Loucy (cell line): ENCODE results near the gene TEX52.

Source experiments
- H2AFZ ChIP-seq: fragments of 200-600 bp; sonication (generic); 2 replicates; pipeline ENCODE4 v1.6.0; 2016; ENCODE audit warnings: antibody characterized with exemption, mild to moderate bottlenecking, low read length, moderate library complexity
- H3F3A ChIP-seq: fragments of 200-600 bp; 2 replicates; pipeline ENCODE4 v1.6.0; 2016; ENCODE audit warnings: antibody characterized with exemption, low read depth, mild to moderate bottlenecking
- H3K27me3 ChIP-seq: fragments of 200-600 bp; sonication (generic); 2 replicates; pipeline ENCODE4 v1.6.1; 2014; ENCODE audit warnings: low read length, mild to moderate bottlenecking; ENCODE audit not compliant: insufficient read depth, poor library complexity, severe bottlenecking
- H3K36me3 ChIP-seq: fragments of 200-600 bp; sonication (generic); 2 replicates; pipeline ENCODE4 v1.6.1; 2016; ENCODE audit warnings: low read length; ENCODE audit not compliant: insufficient read depth
- H3K4me1 ChIP-seq: fragments of 200-600 bp; sonication (generic); 2 replicates; pipeline ENCODE4 v1.5.1; 2014; ENCODE audit warnings: low read length, mild to moderate bottlenecking; ENCODE audit not compliant: insufficient read depth, poor library complexity, severe bottlenecking
- H3K4me2 ChIP-seq: fragments of 200-600 bp; sonication (generic); 2 replicates; pipeline ENCODE4 v1.6.0; 2014; ENCODE audit warnings: antibody characterized with exemption, low read length, low read depth, mild to moderate bottlenecking; ENCODE audit not compliant: poor library complexity, severe bottlenecking
- H3K4me3 ChIP-seq: fragments of 200-600 bp; sonication (generic); 2 replicates; pipeline ENCODE4 v1.5.1; 2014; ENCODE audit warnings: low read length, mild to moderate bottlenecking, mixed read lengths; ENCODE audit not compliant: poor library complexity, severe bottlenecking
- H3K79me2 ChIP-seq: fragments of 200-600 bp; sonication (generic); 2 replicates; pipeline ENCODE4 v1.6.1; 2014; ENCODE audit warnings: low read length; ENCODE audit not compliant: insufficient read depth
- H3K9ac ChIP-seq: fragments of 200-600 bp; sonication (generic); 2 replicates; pipeline ENCODE4 v1.6.0; 2014; ENCODE audit warnings: mild to moderate bottlenecking, low read depth, low read length, moderate library complexity; ENCODE audit not compliant: poor library complexity, severe bottlenecking
- H3K9me2 ChIP-seq: fragments of 200-600 bp; sonication (generic); replicated peaks from 2 replicates; pipeline ENCODE4 v1.6.1; 2016; ENCODE audit warnings: low read depth, low read length, mixed read lengths
- H3K9me3 ChIP-seq: fragments of 200-600 bp; sonication (generic); 2 replicates; pipeline ENCODE4 v1.6.1; 2014; ENCODE audit warnings: mild to moderate bottlenecking, antibody characterized with exemption, low read length, low read depth; ENCODE audit not compliant: insufficient read depth
- H4K20me1 ChIP-seq: fragments of 200-600 bp; sonication (generic); 2 replicates; pipeline ENCODE4 v1.6.0; 2014; ENCODE audit warnings: antibody characterized with exemption, low read length, mild to moderate bottlenecking; ENCODE audit not compliant: insufficient read depth, poor library complexity, severe bottlenecking
- EZH2phosphoT487 ChIP-seq: fragments of 200-600 bp; IDR thresholded peaks from 2 replicates; pipeline ENCODE4 v1.6.1; 2018; ENCODE audit warnings: antibody characterized with exemption, mild to moderate bottlenecking, moderate library complexity, borderline replicate concordance
- TF ChIP-seq, protein P1 (sequence below): fragments of 200-600 bp; sonication (generic); conservative IDR thresholded peaks from 2 replicates; pipeline ENCODE4 v1.5.1; 2014; ENCODE audit warnings: mild to moderate bottlenecking, antibody characterized with exemption, low read length

Gene TEX52

DNA sequence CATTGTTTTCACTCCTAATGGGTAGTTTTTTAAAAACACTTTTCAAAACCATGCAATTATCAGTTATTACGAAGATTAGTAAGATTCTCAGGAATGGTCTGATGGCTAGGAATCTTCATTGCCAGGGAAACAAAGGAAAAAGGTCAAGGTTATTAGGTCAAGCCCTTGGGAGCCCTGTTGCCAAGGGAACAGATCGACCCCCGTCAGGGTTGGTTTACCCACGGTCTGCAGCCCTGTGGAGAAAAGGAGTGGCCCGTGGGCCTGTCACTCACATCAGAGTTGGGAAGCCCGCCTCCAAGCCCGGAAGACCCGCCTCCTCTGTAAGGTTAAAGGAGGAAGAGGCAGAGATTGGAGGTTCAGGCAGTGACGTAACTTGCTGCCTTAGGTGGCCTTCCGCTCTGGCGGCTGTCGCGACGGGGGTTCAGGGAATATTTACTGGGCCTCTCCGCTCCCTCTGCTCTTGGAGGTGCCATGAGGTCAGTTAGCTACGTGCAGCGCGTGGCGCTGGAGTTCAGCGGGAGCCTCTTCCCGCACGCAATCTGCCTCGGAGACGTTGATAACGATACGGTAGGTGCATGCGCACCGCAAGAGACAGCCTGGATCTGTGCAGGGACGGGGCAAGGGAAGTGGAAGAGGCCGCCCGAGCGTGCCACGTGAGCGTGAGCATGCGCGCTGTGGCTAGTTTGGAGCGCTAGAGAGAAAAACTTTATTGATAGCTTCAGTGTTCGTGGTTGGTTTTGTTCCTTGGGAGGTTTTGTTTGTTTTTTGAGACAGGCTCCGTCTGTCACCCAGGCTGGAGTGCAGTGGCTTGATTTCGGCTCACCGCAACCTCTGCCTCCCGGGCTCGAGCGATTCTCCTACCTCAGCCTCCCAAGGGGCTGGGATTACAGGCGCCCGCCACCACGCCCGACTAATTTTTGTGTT lies 44.3 kb downstream of the TEX52 start, which contains the start of gene ITFG2:
ITFG2 (plus strand) TSS at position 379 of the 924 bp plus-strand sequence; CDS start at position 472, 93 bp downstream.
- peak within 1 kb of the TSS; percentile 89 for H3K4me3 ChIP-seq
- H3K27me3 ChIP-seq: no peaks in the 10 kb centered on the region
- H3F3A ChIP-seq: no peaks in the 10 kb centered on the region
- TF ChIP-seq, protein P1, sequence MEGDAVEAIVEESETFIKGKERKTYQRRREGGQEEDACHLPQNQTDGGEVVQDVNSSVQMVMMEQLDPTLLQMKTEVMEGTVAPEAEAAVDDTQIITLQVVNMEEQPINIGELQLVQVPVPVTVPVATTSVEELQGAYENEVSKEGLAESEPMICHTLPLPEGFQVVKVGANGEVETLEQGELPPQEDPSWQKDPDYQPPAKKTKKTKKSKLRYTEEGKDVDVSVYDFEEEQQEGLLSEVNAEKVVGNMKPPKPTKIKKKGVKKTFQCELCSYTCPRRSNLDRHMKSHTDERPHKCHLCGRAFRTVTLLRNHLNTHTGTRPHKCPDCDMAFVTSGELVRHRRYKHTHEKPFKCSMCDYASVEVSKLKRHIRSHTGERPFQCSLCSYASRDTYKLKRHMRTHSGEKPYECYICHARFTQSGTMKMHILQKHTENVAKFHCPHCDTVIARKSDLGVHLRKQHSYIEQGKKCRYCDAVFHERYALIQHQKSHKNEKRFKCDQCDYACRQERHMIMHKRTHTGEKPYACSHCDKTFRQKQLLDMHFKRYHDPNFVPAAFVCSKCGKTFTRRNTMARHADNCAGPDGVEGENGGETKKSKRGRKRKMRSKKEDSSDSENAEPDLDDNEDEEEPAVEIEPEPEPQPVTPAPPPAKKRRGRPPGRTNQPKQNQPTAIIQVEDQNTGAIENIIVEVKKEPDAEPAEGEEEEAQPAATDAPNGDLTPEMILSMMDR: no peak
- TF ChIP-seq EZH2phosphoT487: no peak
- peak within 1 kb of the TSS; percentile 98 for H2AFZ ChIP-seq
- peak within 1 kb of the TSS; percentile 94 for H3K4me2 ChIP-seq
- H4K20me1 ChIP-seq: no peaks in the 10 kb centered on the region
- H3K9me2 ChIP-seq: no peaks in the 10 kb centered on the region
- peak within 1 kb of the TSS; percentile 84 for H3K9ac ChIP-seq
- no peaks in the 10 kb centered on the region for H3K9me3 ChIP-seq
- no peaks in the 10 kb centered on the region for H3K36me3 ChIP-seq
- H3K79me2 ChIP-seq: peaks cover 34% of the 10 kb centered on the region
- H3K4me1 ChIP-seq: no peaks in the 10 kb centered on the region

DNA sequence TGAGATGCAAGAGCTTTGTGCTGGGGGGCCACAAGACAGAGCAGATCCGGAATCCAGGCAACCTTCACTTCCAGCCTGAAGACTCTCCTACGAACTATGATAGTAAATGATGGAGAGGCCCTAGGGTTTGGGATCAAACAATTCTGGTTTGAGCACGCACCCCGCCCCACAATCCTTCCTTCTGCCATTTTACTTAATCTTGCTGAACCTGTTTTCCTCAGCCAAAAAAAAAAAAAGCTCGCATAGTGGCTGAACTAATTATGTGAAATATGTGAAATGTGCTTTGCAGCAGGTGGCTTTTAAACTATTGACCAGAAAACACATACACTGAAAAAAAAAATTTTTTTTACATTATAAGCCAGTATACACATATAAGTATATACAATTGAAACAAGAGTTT lies 45.0 kb downstream of the TEX52 start:
- peak overlapping the region; percentile 84 for H3K9ac ChIP-seq
- no peaks in the 10 kb centered on the region for H3F3A ChIP-seq
- H3K9me3 ChIP-seq: no peaks in the 10 kb centered on the region
- H3K4me3 ChIP-seq: peak overlapping the region; percentile 89
- H3K9me2 ChIP-seq: no peaks in the 10 kb centered on the region
- no peaks in the 10 kb centered on the region for H4K20me1 ChIP-seq
- H3K4me2 ChIP-seq: peak overlapping the region; percentile 94
- no peaks in the 10 kb centered on the region for H3K4me1 ChIP-seq
- peak overlapping the region; percentile 84; the same call in 1 of the 2 replicates for H2AFZ ChIP-seq
- H3K79me2 ChIP-seq: peaks cover 34% of the 10 kb centered on the region
- TF ChIP-seq EZH2phosphoT487: no peak
- H3K36me3 ChIP-seq: no peaks in the 10 kb centered on the region
- no peaks in the 10 kb centered on the region for H3K27me3 ChIP-seq

DNA sequence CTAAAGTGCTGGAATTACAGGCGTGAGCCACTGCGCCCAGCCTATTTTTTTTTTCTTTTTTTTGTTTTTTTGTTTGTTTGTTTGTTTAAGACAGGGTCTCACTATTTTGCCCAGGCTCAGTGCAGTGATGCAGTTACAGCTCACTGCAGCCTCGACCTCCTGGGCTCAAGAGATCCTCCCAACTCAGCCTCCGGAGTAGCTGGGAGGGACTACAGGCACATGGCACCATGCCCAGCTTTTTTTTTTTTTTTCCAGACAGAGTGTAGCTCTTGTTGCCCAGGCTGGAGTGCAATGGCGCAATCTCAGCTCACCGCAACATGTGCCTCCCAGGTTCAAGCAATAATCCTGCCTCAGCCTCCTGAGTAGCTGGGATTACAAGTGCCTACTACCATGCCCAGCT lies 50.1 kb downstream of the TEX52 start:
- Histone ChIP-seq H4K20me1 (no peaks in the 10 kb centered on the region), H3K27me3 (no peaks in the 10 kb centered on the region), H3K9me3 (no peaks in the 10 kb centered on the region), H3K9me2 (no peaks in the 10 kb centered on the region), H2AFZ (no peak overlapping the region), H3K4me1 (no peaks in the 10 kb centered on the region), H3K9ac (no peak overlapping the region), H3K36me3 (peaks cover 33% of the 10 kb centered on the region; the same call in 1 of the 2 replicates), H3K4me2 (no peak overlapping the region), H3K79me2 (peaks cover 7% of the 10 kb centered on the region), H3K4me3 (no peak overlapping the region), H3F3A (no peaks in the 10 kb centered on the region)
- TF ChIP-seq, protein P1: no peak
- TF ChIP-seq EZH2phosphoT487: no peak
